AG10803 (cell line): ENCODE results near the gene CENPP.

Experiments
- DNase-seq: peaks from one replicate; pipeline ENCODE4 v3.0.0; 2010; ENCODE audit warnings: low read depth
- H3K4me3 ChIP-seq: 2 replicates; pipeline ENCODE4 v1.5.1; 2011; ENCODE audit warnings: mild to moderate bottlenecking, low read length, control low read depth
- TF ChIP-seq, protein P1 (sequence below): conservative IDR thresholded peaks from 2 replicates; pipeline ENCODE4 v1.5.1; 2011; ENCODE audit warnings: mild to moderate bottlenecking, low read length, control low read depth, inconsistent platforms

The CENPP gene

DNA sequence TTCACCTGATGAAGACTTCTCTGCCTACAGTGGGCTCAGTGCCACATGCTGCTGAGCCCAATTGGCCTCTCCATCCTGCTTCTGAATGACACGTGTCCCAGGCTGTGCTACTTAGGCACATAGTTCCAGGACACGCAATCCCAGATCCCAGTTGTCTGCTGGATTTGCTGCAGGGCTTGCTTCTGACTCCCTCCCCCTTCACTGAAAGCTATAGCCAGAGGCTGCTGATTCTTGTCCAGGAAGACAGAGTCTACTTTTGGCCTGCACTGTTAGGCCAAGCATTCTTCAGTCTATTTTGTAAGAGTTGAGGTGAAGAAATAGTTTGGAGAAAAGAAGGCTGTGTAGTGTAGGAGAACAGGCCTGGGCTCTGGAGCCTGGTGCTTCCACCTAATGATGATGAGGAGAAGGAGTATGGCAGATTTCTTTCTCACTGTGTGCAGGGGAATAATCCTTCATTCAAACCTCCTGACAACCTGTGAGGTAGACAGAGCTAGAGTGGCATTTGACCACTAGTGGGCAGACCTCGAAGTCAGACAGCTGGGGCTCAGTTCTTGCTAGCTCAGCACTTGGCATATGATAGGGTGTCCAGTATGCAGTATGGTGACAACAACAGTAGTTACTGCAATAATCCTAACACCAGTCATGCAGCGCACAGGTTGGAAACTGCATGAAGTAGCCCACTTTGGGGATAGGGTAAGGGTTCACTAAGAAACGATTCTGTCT is 176.1 kb downstream of the CENPP start:
- DNase-seq: peak; percentile 92
- no peak overlapping the region for H3K4me3 ChIP-seq
- TF ChIP-seq, protein P1, sequence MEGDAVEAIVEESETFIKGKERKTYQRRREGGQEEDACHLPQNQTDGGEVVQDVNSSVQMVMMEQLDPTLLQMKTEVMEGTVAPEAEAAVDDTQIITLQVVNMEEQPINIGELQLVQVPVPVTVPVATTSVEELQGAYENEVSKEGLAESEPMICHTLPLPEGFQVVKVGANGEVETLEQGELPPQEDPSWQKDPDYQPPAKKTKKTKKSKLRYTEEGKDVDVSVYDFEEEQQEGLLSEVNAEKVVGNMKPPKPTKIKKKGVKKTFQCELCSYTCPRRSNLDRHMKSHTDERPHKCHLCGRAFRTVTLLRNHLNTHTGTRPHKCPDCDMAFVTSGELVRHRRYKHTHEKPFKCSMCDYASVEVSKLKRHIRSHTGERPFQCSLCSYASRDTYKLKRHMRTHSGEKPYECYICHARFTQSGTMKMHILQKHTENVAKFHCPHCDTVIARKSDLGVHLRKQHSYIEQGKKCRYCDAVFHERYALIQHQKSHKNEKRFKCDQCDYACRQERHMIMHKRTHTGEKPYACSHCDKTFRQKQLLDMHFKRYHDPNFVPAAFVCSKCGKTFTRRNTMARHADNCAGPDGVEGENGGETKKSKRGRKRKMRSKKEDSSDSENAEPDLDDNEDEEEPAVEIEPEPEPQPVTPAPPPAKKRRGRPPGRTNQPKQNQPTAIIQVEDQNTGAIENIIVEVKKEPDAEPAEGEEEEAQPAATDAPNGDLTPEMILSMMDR: peak; percentile 49

DNA sequence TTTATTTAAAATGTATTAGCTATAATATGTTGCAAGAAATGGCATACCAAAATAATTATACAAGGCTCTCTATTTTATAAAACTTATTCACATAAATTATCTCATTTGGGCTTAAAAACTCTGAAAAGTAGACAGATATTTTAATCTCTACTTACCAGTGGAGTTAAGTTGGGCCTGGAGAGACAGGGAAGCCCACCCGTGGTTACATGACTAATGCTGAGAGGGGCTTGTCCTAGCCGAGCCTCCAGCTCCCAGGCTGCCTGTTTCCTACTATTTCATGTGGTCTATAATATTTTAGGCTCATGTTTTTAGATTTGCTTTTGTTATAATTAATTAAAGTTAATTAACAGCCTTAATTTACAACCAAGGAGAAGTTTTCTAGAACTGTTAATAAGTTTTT is 177.4 kb downstream of the CENPP start:
- no peak for DNase-seq
- H3K4me3 ChIP-seq: no peak overlapping the region
- TF ChIP-seq, protein P1: no peak

DNA sequence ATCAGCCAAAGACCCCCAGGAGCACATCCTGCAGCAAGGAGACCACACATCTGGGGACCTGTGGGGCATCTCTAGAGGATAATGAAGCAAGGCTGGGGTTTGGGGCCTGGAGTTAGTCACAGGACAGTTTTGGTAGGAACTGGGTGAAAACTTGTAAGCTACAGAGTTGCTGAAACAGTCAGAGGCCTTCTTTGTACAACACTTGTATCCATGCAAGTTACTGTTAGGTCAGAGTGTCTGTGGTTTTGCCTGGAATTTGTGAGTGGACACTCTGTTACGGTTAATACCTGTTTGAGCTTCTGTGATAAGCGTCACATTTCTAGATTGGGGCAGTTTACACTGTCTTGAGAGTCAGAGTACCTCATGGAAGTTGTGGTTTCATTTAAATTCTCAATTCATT is 179.1 kb downstream of the CENPP start:
- TF ChIP-seq, protein P1: no peak
- H3K4me3 ChIP-seq: no peak overlapping the region
- peak; percentile 51 for DNase-seq

DNA sequence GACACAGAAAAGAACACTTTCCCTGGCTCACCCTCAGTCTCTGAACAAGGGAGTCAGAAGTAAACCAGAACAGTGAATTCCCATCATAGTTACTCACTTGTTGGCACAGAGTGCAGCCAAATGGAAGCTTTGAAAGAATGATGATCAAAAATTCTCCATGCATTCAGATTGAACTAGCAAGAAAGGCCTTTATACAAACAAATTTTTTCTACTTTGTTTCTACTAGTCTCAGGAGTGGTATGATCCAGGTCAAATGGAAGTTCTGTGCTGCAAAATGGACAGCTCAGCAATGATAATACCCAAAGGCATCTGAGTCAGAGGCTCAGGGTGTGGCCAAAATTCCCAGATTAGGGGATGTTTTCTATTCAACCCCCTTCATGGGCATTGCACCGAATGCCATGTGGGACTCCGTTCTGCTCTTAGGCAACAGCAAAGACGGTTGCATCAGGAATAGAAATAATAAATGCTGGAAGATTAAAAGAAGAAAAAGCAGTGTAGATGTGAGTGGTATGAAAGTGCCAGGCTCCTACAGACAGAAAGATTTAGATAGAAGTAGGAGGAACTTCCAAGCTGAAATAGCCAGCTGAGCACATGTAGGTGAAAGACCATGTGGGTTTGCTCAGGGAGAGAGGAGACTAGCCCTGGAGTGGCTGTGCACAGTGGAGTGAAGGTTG is 180.6 kb downstream of the CENPP start:
- peak overlapping the region; percentile 38 for H3K4me3 ChIP-seq
- peak; percentile 98 for DNase-seq
- TF ChIP-seq, protein P1: no peak

DNA sequence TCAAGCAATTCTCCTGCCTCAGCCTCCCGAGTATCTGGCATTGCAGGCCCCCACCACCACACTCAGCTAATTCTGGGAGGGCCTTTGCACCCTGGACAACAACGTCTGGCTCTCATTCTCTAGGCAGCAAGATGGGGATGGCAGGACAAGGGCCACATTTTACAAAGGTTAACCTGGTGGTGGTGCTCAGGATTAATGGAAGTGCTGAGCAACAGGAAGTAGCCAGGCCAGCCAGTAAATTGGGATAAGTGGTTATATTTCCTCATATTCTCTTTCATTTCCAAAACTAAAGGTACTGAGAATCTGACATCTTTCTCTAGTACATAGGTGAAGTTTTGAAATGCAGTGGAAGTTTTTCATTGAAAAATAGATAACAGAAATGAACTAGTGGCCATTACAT is 181.3 kb downstream of the CENPP start:
- TF ChIP-seq, protein P1: 0 out of 2 replicates have a peak, but pooled peaks have one; percentile 5
- H3K4me3 ChIP-seq: no peak overlapping the region
- DNase-seq: peak; percentile 28

DNA sequence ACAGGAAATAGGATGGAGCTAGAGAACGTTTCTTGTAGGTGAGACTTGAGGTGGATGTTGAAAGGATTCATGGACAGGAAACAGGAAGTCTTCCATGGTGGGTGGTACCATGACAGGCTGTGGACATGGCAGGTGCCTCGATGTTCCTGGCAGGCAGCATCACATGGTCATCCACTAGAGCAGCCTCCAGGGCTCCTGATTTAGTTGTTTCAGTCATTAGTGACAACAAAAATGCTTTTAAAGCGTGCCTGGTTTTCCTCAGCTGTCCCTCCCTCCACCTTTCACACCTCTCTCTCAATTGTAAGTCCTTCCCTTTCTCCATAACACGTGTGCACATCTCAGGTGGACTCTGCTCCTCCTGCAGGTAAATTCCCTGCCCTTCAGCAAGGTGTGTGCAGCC is 181.7 kb downstream of the CENPP start:
- TF ChIP-seq, protein P1: no peak
- H3K4me3 ChIP-seq: no peak overlapping the region
- no peak for DNase-seq
